Lung (tissue), 12 donors: ENCODE results near the gene RADIL. TPM values are rescaled to one million over a fixed set of nuclear protein-coding genes. Genes with fewer than 3 reads are reported as not detected.
A peak's percentile ranks its signal among the peaks of the same experiment; 100 is the strongest.

ENCODE experiments used
- ATAC-seq: fragments of 200-7000 bp; cut with Tn5 transposase; one replicate; pipeline ENCODE4 v1.9.1; 2020; ENCODE audit warnings: moderate number of reproducible peaks; ENCODE audit not compliant: insufficient read depth, low FRiP score
- DNase-seq, 3 donors: peaks; one replicate each; pipeline ENCODE4 v3.0.0-alpha.2; 2013 to 2017
- H3K27ac ChIP-seq, 2 donors: one replicate each; pipeline ENCODE4 v1.5.1; 2013; ENCODE audit warnings: mild to moderate bottlenecking in 2 of 2, moderate library complexity in 2 of 2, control low read depth in 1 of 2, inconsistent platforms in 1 of 2, low read depth in 1 of 2, low read length in 1 of 2
- H3K27me3 ChIP-seq, 3 donors: one replicate each; pipeline ENCODE4 v1.5.1; 2013; ENCODE audit warnings: low read length in 2 of 3; ENCODE audit not compliant: control insufficient read depth in 3 of 3, insufficient read depth in 3 of 3
- H3K36me3 ChIP-seq, 4 donors: one replicate each; pipeline ENCODE4 v1.5.1; 2013; ENCODE audit warnings: low read length in 4 of 4, mild to moderate bottlenecking in 1 of 4, moderate library complexity in 1 of 4; ENCODE audit not compliant: control insufficient read depth in 4 of 4, insufficient read depth in 4 of 4
- H3K4me1 ChIP-seq, 5 donors: one replicate each; pipeline ENCODE4 v1.5.1; 2013; ENCODE audit warnings: low read length in 5 of 5, mild to moderate bottlenecking in 2 of 5, moderate library complexity in 1 of 5; ENCODE audit not compliant: control insufficient read depth in 5 of 5, insufficient read depth in 5 of 5
- H3K4me3 ChIP-seq: one replicate; pipeline ENCODE4 v1.5.1; 2013; ENCODE audit warnings: mild to moderate bottlenecking, control low read depth, moderate library complexity
- H3K9ac ChIP-seq, 2 donors: one replicate each; pipeline ENCODE4 v1.5.1; 2013; ENCODE audit warnings: low read length in 2 of 2, control low read depth in 1 of 2; ENCODE audit not compliant: insufficient read depth in 1 of 2
- H3K9me3 ChIP-seq, 4 donors: one replicate each; pipeline ENCODE4 v1.5.1; 2013; ENCODE audit warnings: low read length in 3 of 4, mild to moderate bottlenecking in 1 of 4, moderate library complexity in 1 of 4; ENCODE audit not compliant: control insufficient read depth in 4 of 4, insufficient read depth in 3 of 4
- WGBS, 2 donors: extraction: QIAGEN DNeasy Blood & Tissue Kit; methylation state at CpG; one replicate each; pipeline ENCODE4 v1.1.7; 2013; 5-methylcytosine and 5-hydroxymethylcytosine counted together
- polyA plus RNA-seq, 2 donors: library from polyadenylated mRNA; stranded (reverse); fragments of 200-250 nt; gene quantifications; one replicate each; pipeline ENCODE4 v1.2.1, GENCODE V29; 2013
- total RNA-seq, 2 donors: library from RNA; depleted of rRNA in 1 of 2; stranded (reverse); fragments of >200 nt in 1 of 2; gene quantifications; one replicate each; pipeline ENCODE4 v1.2.1, GENCODE V29; 2014 to 2021
- TF ChIP-seq, protein P1 (sequence below): IDR thresholded peaks from 2 replicates; pipeline ENCODE4 v1.5.1; 2012; ENCODE audit warnings: mild to moderate bottlenecking; ENCODE audit errors: control extremely low read depth, extremely low read depth
- donor health status: control.
- donor health status: control.
- donor health status: Bipolar disorder and iron deficiency.
- donor health status: healthy.
- donor health status: DM: yes; HTN: yes; CAD: no.

Gene RADIL
- total and polyA plus RNA-seq, 4 donors, result 3.7 to 9.3 (median 6.3) TPM

DNA sequence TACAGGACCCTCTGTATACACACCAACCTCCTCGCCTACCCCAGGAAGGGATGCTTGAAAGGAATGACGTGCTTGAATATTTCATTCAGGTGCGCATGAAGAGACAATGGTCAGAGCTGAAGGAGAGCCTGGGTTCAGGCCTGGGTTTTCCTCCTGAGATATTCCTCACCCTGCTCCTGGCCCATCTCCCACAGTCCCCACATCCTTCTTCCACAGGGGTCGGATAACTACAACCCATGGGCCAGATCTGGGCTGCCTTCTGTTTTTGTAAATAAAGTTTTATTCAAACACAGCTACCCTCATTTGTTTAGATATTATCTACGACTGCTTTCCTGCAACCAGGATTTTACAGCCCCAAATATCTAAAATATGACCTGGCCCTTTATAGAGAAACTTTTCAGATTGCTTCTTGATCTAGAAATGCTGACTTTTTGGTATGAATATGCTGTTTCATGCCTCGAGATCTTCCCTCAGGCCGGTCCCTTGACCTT lies 1.8 kb upstream of the RADIL start:
- no peak overlapping the region for H3K4me3 ChIP-seq
- H3K4me1 ChIP-seq, result peaks cover 0 to 21% (median 3%) of the 10 kb centered on the region in 5 donors
- no peaks in the 10 kb centered on the region for H3K9me3 ChIP-seq
- ATAC-seq (no peak), DNase-seq (no peak)
- no peak overlapping the region for H3K27ac ChIP-seq
- H3K9ac ChIP-seq, result no peak overlapping the region
- H3K27me3 ChIP-seq, result no peaks in the 10 kb centered on the region
- TF ChIP-seq, protein P1, sequence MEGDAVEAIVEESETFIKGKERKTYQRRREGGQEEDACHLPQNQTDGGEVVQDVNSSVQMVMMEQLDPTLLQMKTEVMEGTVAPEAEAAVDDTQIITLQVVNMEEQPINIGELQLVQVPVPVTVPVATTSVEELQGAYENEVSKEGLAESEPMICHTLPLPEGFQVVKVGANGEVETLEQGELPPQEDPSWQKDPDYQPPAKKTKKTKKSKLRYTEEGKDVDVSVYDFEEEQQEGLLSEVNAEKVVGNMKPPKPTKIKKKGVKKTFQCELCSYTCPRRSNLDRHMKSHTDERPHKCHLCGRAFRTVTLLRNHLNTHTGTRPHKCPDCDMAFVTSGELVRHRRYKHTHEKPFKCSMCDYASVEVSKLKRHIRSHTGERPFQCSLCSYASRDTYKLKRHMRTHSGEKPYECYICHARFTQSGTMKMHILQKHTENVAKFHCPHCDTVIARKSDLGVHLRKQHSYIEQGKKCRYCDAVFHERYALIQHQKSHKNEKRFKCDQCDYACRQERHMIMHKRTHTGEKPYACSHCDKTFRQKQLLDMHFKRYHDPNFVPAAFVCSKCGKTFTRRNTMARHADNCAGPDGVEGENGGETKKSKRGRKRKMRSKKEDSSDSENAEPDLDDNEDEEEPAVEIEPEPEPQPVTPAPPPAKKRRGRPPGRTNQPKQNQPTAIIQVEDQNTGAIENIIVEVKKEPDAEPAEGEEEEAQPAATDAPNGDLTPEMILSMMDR, result no peak
- H3K36me3 ChIP-seq, result no peaks in the 10 kb centered on the region
- 93 to 95% methylated on average over 7 of the region's 7 CpGs for WGBS, 2 donors

DNA sequence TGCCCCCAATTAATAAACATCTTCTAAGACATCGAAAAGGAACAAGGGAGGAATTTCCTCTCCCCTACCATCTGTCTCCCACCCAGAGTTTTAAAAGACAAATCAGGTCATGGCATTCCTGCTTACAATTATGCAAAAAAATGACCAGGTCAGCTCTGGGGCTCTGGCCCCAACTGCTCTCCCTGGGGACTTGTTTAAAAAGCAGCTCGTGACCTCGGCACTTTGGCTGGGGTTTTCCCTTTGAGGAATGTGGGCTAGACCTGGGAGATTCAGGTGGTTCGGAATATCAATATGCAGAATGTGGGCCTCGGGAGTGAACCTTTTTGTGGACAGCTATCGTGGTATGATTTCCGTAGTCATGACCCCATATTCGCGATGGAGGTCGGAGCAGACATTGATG lies 648 bp upstream of the RADIL start:
- TF ChIP-seq, protein P1, result no peak
- peaks cover 0 to 33% (median 4%) of the 10 kb centered on the region in 5 donors for H3K4me1 ChIP-seq
- H3K9ac ChIP-seq, result no peak overlapping the region
- no peaks in the 10 kb centered on the region for H3K9me3 ChIP-seq
- no peaks in the 10 kb centered on the region for H3K27me3 ChIP-seq
- no peaks in the 10 kb centered on the region for H3K36me3 ChIP-seq
- DNase-seq, result no peak
- no peak overlapping the region for H3K4me3 ChIP-seq
- H3K27ac ChIP-seq, result no peak overlapping the region
- ATAC-seq, result no peak
- WGBS, 2 donors, result 76 to 83% methylated on average over 10 of the region's 10 CpGs

DNA sequence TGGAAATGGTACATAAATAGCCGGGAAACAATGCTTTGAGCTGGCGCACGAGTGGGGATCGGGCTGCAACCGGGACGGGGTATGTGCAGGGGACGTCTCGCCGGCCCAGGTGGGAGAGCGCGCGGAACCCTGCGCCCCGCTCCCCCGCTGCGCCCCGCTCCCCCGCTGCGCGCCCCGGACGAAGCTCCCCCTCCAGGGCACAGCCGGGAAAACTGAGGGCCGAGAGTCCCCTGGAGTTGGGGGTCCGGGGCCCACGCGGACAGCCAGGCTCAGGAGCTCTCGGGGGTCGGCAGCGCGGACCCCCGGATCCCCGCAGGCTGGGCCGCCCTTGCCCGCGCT lies 514 bp downstream of the RADIL start:
- TF ChIP-seq, protein P1, result no peak
- WGBS, 2 donors, result 2% methylated on average over 31 to 36 of the region's 36 CpGs

More for the DNA sequence above, 514 bp downstream of the RADIL start:
- peak overlapping the region in 1 of 2 donors; percentile 84 for H3K27ac ChIP-seq
- peaks cover 0 to 38% (median 10%) of the 10 kb centered on the region in 5 donors for H3K4me1 ChIP-seq
- no peaks in the 10 kb centered on the region for H3K27me3 ChIP-seq
- peak overlapping the region; percentile 56 to 76 for H3K9ac ChIP-seq
- H3K4me3 ChIP-seq, result peak overlapping the region; percentile 44
- H3K36me3 ChIP-seq, result no peaks in the 10 kb centered on the region
- H3K9me3 ChIP-seq, result no peaks in the 10 kb centered on the region
- no peak for ATAC-seq
- DNase-seq, result no peak
